CD4-positive, CD25-positive, alpha-beta regulatory T cell (primary cell): ENCODE results near the gene TAC3. TPM values are rescaled to one million over a fixed set of nuclear protein-coding genes. Genes with fewer than 3 reads are reported as not detected.
"Not testable (repeated sequence)": the region's sequence is repeated elsewhere in the genome, so short reads cannot be mapped to it uniquely, and the experiment has no call there.

ENCODE experiments used
- ATAC-seq, 2 donors: fragments of 150-1000 bp; cut with Tn5 transposase; one replicate each; pipeline ENCODE4 v1.10.0; 2021; ENCODE audit warnings: low read depth in 2 of 2, moderate number of reproducible peaks in 2 of 2, moderate library complexity in 1 of 2
- DNase-seq, 3 donors: peaks; one replicate each; pipeline versions ENCODE4 v3.0.0 to v3.0.0-alpha.2; 2012 to 2022; ENCODE audit warnings: mixed read lengths in 1 of 3
- H3K27ac ChIP-seq: one replicate; pipeline ENCODE4 v1.7.0; 2013; ENCODE audit warnings: mild to moderate bottlenecking, low read length; ENCODE audit not compliant: insufficient read depth, poor library complexity, severe bottlenecking
- H3K27me3 ChIP-seq: one replicate; pipeline ENCODE4 v1.7.0; 2013; ENCODE audit warnings: low read length; ENCODE audit not compliant: control insufficient read depth, insufficient read depth
- H3K36me3 ChIP-seq: one replicate; pipeline ENCODE4 v1.7.0; 2013; ENCODE audit warnings: mild to moderate bottlenecking, low read length, moderate library complexity; ENCODE audit not compliant: control insufficient read depth, insufficient read depth
- H3K4me1 ChIP-seq: 2 replicates; pipeline ENCODE4 v1.7.0; 2013; ENCODE audit warnings: mild to moderate bottlenecking, low read length; ENCODE audit not compliant: insufficient read depth, control insufficient read depth, poor library complexity, severe bottlenecking
- H3K4me3 ChIP-seq: one replicate; pipeline ENCODE4 v1.7.0; 2013; ENCODE audit warnings: low read depth, mild to moderate bottlenecking, low read length, moderate library complexity
- H3K9me3 ChIP-seq, 2 experiments: 1 replicate in 1 of 2; 2 replicates in 1 of 2; pipeline ENCODE4 v1.7.0; 2013; ENCODE audit warnings: low read length in 2 of 2, mild to moderate bottlenecking in 1 of 2, moderate library complexity in 1 of 2; ENCODE audit not compliant: control insufficient read depth in 2 of 2
- H3K27ac Mint-ChIP-seq, 3 donors: one replicate each; pipeline ENCODE4 v1.8.0; 2020 to 2022; ENCODE audit warnings: mild to moderate bottlenecking in 3 of 3, mixed read lengths in 3 of 3, moderate library complexity in 2 of 3
- H3K27me3 Mint-ChIP-seq: one replicate; pipeline ENCODE4 v1.8.0; 2022; ENCODE audit warnings: mild to moderate bottlenecking, mixed read lengths
- H3K36me3 Mint-ChIP-seq: one replicate; pipeline ENCODE4 v1.8.0; 2020; ENCODE audit warnings: mixed read lengths
- H3K4me1 Mint-ChIP-seq, 4 donors: one replicate each; pipeline ENCODE4 v1.8.0; 2020 to 2022; ENCODE audit warnings: mixed read lengths in 4 of 4, mild to moderate bottlenecking in 1 of 4
- H3K4me3 Mint-ChIP-seq, 4 donors: one replicate each; pipeline ENCODE4 v1.8.0; 2020 to 2022; ENCODE audit warnings: mild to moderate bottlenecking in 4 of 4, mixed read lengths in 4 of 4, moderate library complexity in 3 of 4
- H3K9me3 Mint-ChIP-seq, 7 donors: one replicate each; pipeline ENCODE4 v1.8.0; 2020 to 2022; ENCODE audit warnings: mixed read lengths in 7 of 7, mild to moderate bottlenecking in 3 of 7, moderate library complexity in 2 of 7
- polyA plus RNA-seq, 4 donors: library from polyadenylated mRNA; unstranded; fragments of 300-500 nt; fragmentation: Illumina TruSeq; gene quantifications; one replicate each; pipeline ENCODE4 v1.2.3, GENCODE V29; 2021
- total RNA-seq: library from RNA; stranded (reverse); gene quantifications from one replicate; pipeline ENCODE4 v1.2.3, GENCODE V29; 2022

The TAC3 gene
- total and polyA plus RNA-seq, 5 donors from 2014 or later, result not detected

DNA sequence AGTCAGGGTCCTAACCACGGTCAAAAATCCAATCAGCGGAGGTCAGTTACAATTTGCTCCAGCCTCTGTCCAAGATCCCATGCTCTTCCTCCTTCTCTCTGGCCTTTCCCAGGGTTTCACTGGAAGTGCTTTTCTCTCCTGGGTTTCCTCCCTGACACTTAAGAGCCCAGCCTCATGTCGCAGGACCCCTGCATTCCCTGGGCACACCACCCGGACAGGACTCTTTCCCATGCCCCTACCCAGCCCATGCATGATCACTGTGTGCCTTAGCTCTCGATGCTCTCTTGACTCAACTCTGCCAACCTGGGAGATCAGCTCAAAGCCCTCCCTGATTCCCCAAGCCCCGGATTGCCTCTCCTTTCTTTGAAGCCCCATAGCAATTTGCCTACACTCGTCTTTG is 15.5 kb upstream of the TAC3 start:
- no peak overlapping the region for H3K4me3 ChIP-seq
- Mint-ChIP-seq H3K4me3 (no peak overlapping the region), H3K9me3 (no peaks in the 10 kb centered on the region), H3K27me3 (no peaks in the 10 kb centered on the region), H3K4me1 (peaks cover 9 to 38% (median 11%) of the 10 kb centered on the region in 4 donors), H3K36me3 (peaks cover 3% of the 10 kb centered on the region), H3K27ac (peak overlapping the region in 2 of 3 donors; percentile 30 to 88)
- peaks cover 4% of the 10 kb centered on the region for H3K4me1 ChIP-seq
- H3K27me3 ChIP-seq, result no peaks in the 10 kb centered on the region
- ATAC-seq (no peak), DNase-seq (no peak)
- H3K27ac ChIP-seq, result no peak overlapping the region
- no peaks in the 10 kb centered on the region for H3K36me3 ChIP-seq
- no peaks in the 10 kb centered on the region for H3K9me3 ChIP-seq

DNA sequence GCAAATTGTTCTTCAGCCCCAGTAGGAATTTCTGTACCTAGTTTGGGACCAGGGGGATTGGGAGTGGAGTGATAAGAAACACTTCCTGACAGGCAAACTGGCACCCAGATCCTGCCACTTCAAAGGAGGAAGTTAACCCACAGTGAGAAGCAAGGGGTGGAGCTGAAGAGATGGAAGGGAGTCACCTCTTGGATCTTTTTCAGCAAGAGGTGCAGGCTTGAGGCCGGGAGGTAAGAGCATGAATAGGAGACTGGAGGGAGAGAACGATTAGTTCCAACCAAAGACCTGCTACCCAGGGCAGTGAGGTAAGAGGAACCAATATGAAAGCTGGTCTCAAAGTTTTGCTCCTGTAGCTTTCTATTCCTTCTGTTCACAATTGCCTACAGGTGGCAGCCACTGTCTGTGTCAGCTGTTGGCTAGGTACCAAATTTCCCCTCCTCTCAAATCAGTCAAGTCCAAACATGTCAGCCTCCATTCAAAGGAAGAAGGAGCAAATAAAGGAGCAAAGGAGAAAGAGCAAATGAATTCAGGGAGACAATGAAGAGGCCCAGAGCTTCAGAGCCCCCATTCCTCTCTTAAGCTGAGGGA is 14.9 kb upstream of the TAC3 start:
- Mint-ChIP-seq H3K27ac (peak overlapping the region; percentile 59 to 88 (median 67)), H3K9me3 (no peaks in the 10 kb centered on the region), H3K4me3 (no peak overlapping the region), H3K27me3 (no peaks in the 10 kb centered on the region), H3K4me1 (peaks cover 9 to 44% (median 14%) of the 10 kb centered on the region in 4 donors), H3K36me3 (peaks cover 3% of the 10 kb centered on the region)
- ATAC-seq, result peak; percentile 32 to 37
- peaks cover 4% of the 10 kb centered on the region for H3K4me1 ChIP-seq
- H3K27me3 ChIP-seq, result no peaks in the 10 kb centered on the region
- no peaks in the 10 kb centered on the region for H3K9me3 ChIP-seq
- DNase-seq, result peak in 1 of 3 donors; percentile 52
- H3K4me3 ChIP-seq, result no peak overlapping the region
- no peak overlapping the region for H3K27ac ChIP-seq
- H3K36me3 ChIP-seq, result no peaks in the 10 kb centered on the region

DNA sequence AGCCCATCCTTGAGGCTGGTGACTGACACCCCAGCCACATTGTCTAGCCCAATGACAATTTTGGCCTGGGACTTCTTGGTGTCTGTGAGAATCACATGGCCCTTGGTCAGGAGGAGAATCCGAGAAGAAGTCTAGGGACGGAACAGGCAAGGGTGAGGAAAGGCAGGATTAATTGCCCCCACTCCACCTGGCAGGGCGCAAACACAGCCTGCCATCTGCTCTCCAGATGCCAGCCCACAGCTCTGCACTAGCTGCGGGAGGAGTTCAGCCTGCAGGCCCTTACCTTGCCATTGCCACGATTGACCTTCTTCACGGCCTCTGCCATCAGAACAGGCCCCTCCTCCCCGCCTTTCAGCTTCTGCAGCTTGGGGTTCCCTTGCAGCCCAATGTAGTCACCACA is 13.1 kb upstream of the TAC3 start:
- H3K4me3 Mint-ChIP-seq, result no peak overlapping the region
- Histone ChIP-seq H3K27me3 (no peaks in the 10 kb centered on the region), H3K4me1 (peaks cover 4% of the 10 kb centered on the region), H3K9me3 (no peaks in the 10 kb centered on the region), H3K4me3 (no peak overlapping the region), H3K27ac (no peak overlapping the region), H3K36me3 (no peaks in the 10 kb centered on the region)
- H3K27ac Mint-ChIP-seq, result no peak overlapping the region
- no peaks in the 10 kb centered on the region for H3K9me3 Mint-ChIP-seq
- peaks cover 3% of the 10 kb centered on the region for H3K36me3 Mint-ChIP-seq
- H3K27me3 Mint-ChIP-seq, result no peaks in the 10 kb centered on the region
- ATAC-seq (no peak), DNase-seq (no peak)
- H3K4me1 Mint-ChIP-seq, result peaks cover 9 to 52% (median 14%) of the 10 kb centered on the region in 4 donors

DNA sequence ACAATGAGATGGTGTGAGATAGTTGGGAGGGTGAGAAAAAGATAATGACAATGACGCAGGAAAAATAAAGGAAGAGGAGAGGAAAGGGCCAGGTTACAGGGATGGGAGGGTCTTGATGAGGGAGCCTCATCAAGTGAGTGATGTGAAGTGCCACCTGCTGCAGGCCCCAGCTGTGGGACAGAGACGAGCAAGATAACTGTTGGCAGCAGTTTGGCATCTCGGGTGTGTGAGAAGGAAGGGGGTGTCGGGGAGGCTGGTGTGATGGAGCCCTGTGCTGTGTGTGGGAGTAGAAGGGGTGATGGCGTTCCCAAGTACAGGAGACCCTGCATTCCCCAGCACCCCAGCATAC is 11.4 kb upstream of the TAC3 start:
- H3K4me3 Mint-ChIP-seq, result peak overlapping the region in 2 of 4 donors; percentile 40 to 60
- peaks cover 4% of the 10 kb centered on the region for H3K4me1 ChIP-seq
- H3K27ac Mint-ChIP-seq, result peak overlapping the region; percentile 12 to 80 (median 78)
- DNase-seq (no peak), ATAC-seq (no peak)
- peaks cover 3% of the 10 kb centered on the region for H3K36me3 Mint-ChIP-seq
- no peaks in the 10 kb centered on the region for H3K9me3 ChIP-seq
- H3K9me3 Mint-ChIP-seq, result no peaks in the 10 kb centered on the region
- peaks cover 10 to 57% (median 14%) of the 10 kb centered on the region in 4 donors for H3K4me1 Mint-ChIP-seq
- no peak overlapping the region for H3K27ac ChIP-seq
- H3K36me3 ChIP-seq, result no peaks in the 10 kb centered on the region
- no peaks in the 10 kb centered on the region for H3K27me3 ChIP-seq
- H3K27me3 Mint-ChIP-seq, result no peaks in the 10 kb centered on the region
- H3K4me3 ChIP-seq, result no peak overlapping the region

DNA sequence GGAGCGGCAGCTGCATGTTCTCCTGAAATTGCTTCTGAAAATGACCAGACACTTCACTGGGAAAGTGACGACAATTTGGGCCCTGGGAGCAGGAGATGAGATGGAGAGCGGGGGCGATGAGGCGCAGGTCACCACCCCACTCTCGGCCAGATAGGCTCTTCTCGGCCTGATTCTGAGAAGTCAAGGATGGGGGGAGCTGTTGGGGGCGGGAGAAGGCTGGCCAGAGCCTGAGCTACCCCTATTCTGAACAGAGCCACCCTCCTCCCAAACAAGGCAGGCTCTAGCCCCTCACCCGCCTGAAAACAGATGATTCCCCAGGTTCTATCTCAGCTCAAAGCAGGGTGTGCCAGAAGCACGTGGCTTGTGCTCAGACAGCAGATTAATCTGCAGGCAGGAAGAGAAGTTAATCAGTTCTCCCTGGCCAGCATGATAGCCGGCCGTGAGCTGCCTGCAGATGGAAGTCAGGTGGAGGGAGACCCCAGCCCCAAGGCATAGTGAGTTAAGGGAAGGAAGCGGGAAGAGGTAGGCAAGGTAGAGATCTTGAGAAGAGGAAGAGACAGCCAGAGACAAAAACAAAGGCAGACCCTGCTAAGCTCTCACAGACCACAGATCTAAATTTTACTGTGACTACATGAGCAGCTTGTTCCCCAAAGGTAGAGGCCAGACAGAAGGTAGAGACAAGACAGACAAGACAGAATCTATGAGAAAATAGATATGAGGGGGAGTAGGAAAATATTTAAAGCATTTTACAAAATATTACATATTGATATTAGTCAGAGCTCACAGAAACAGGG is 10.9 kb upstream of the TAC3 start:
- H3K4me3 Mint-ChIP-seq, result peak overlapping the region; percentile 6 to 60 (median 38)
- DNase-seq (peak in 1 of 3 donors; percentile 35), ATAC-seq (peak in 1 of 2 donors; percentile 32)
- H3K4me1 Mint-ChIP-seq, result peaks cover 10 to 59% (median 14%) of the 10 kb centered on the region in 4 donors
- H3K4me3 ChIP-seq, result no peak overlapping the region
- H3K27ac Mint-ChIP-seq, result peak overlapping the region; percentile 44 to 80 (median 78)
- no peaks in the 10 kb centered on the region for H3K9me3 ChIP-seq
- no peak overlapping the region for H3K27ac ChIP-seq
- no peaks in the 10 kb centered on the region for H3K27me3 Mint-ChIP-seq
- no peaks in the 10 kb centered on the region for H3K9me3 Mint-ChIP-seq
- peaks cover 4% of the 10 kb centered on the region for H3K4me1 ChIP-seq
- H3K27me3 ChIP-seq, result no peaks in the 10 kb centered on the region
- H3K36me3 Mint-ChIP-seq, result peaks cover 3% of the 10 kb centered on the region
- H3K36me3 ChIP-seq, result no peaks in the 10 kb centered on the region

DNA sequence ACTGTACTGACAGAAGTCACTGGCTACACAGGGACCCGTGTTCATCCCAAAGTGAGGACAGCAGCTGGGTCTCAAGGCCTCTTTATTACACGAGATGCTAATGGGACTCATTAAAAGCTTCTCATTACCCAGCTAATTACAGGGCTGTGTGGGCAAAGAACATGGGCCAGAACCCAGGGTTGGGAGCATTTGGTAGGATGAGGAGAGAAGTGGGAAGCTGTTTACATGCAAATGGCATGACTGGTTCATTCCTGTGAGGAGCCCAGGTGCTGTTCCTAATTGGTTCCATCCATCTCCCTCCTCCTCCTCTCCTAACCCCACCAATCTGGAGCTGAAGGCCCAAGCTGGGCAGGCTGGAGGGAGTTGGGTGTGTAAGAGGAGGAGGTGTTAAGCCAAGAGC is 8.9 kb upstream of the TAC3 start:
- H3K27ac ChIP-seq, result no peak overlapping the region
- Mint-ChIP-seq H3K4me3 (no peak overlapping the region), H3K27ac (no peak overlapping the region), H3K4me1 (peaks cover 7 to 53% (median 13%) of the 10 kb centered on the region in 4 donors), H3K27me3 (no peaks in the 10 kb centered on the region), H3K36me3 (no peaks in the 10 kb centered on the region), H3K9me3 (no peaks in the 10 kb centered on the region)
- H3K4me3 ChIP-seq, result no peak overlapping the region
- H3K36me3 ChIP-seq, result no peaks in the 10 kb centered on the region
- H3K9me3 ChIP-seq, result no peaks in the 10 kb centered on the region
- ATAC-seq (no peak), DNase-seq (no peak)
- H3K27me3 ChIP-seq, result no peaks in the 10 kb centered on the region
- peaks cover 10% of the 10 kb centered on the region for H3K4me1 ChIP-seq

DNA sequence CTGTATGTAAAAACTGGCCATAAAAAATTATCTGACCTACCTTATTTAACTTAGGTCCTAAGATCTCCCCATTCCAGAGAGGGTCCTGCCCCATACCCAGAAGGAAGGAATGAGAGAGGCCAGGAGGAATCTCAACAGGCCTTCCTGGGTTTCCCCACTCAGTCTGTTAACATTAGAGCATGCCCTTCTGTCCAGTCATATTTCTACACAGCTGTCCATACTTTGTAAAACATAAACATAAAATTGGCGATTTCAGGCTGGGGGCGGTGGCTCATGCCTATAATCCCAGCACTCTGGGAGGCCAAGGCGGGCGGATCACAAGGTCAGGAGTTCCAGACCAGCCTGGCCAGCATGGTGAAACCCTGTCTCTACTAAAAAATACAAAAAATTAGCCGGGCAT is 6.0 kb upstream of the TAC3 start:
- H3K4me3 Mint-ChIP-seq, result not testable (repeated sequence)

More for the DNA sequence above, 6.0 kb upstream of the TAC3 start:
- not testable (repeated sequence) for ATAC-seq, H3K36me3 ChIP-seq, H3K36me3 Mint-ChIP-seq, H3K4me1 ChIP-seq, H3K27me3 Mint-ChIP-seq, H3K27me3 ChIP-seq, H3K9me3 ChIP-seq, H3K4me3 ChIP-seq, H3K27ac ChIP-seq, DNase-seq, H3K9me3 Mint-ChIP-seq
- Mint-ChIP-seq H3K4me1 (peaks cover 6 to 54% (median 9%) of the 10 kb centered on the region in 4 donors), H3K27ac (peak overlapping the region in 1 of 3 donors; percentile 15)
